Effector memory CD4-positive, alpha-beta T cell (primary cell): ENCODE data around the gene KSR2.

ENCODE experiments used
- DNase-seq, 3 donors: peaks; one replicate each; pipeline ENCODE4 v3.0.0-alpha.2; 2020
- H3K27ac ChIP-seq: 2 replicates; pipeline ENCODE4 v1.7.0; 2013; ENCODE audit warnings: mild to moderate bottlenecking, low read length, moderate library complexity; ENCODE audit not compliant: insufficient read depth, poor library complexity, severe bottlenecking
- H3K27me3 ChIP-seq: replicated peaks from 2 replicates; pipeline ENCODE4 v1.7.0; 2013; ENCODE audit warnings: mild to moderate bottlenecking, low read length; ENCODE audit not compliant: insufficient read depth, control insufficient read depth, poor library complexity, severe bottlenecking
- H3K36me3 ChIP-seq: 2 replicates; pipeline ENCODE4 v1.7.0; 2013; ENCODE audit warnings: mild to moderate bottlenecking, low read length, moderate library complexity; ENCODE audit not compliant: control insufficient read depth, insufficient read depth
- H3K4me1 ChIP-seq: 2 replicates; pipeline ENCODE4 v1.7.0; 2013; ENCODE audit warnings: low read length, mild to moderate bottlenecking; ENCODE audit not compliant: control insufficient read depth, insufficient read depth, poor library complexity, severe bottlenecking
- H3K4me3 ChIP-seq: 2 replicates; pipeline ENCODE4 v1.7.0; 2013; ENCODE audit warnings: low read length, low read depth, mild to moderate bottlenecking; ENCODE audit not compliant: insufficient read depth, poor library complexity, severe bottlenecking
- H3K9me3 ChIP-seq: 2 replicates; pipeline ENCODE4 v1.7.0; 2013; ENCODE audit warnings: mild to moderate bottlenecking, low read length, moderate library complexity; ENCODE audit not compliant: control insufficient read depth

KSR2 gene

GRCh38 chr12:117547209-117547608, 421.6 kb downstream of the KSR2 start:
- no peak overlapping the region for H3K4me3 ChIP-seq
- no peaks in the 10 kb centered on the region for H3K4me1 ChIP-seq
- no peak for DNase-seq
- no peaks in the 10 kb centered on the region for H3K27me3 ChIP-seq
- H3K27ac ChIP-seq: no peak overlapping the region
- no peaks in the 10 kb centered on the region for H3K9me3 ChIP-seq
- H3K36me3 ChIP-seq: no peaks in the 10 kb centered on the region

GRCh38 chr12:117545216-117545615, 423.6 kb downstream of the KSR2 start:
- no peaks in the 10 kb centered on the region for H3K4me1 ChIP-seq
- no peaks in the 10 kb centered on the region for H3K27me3 ChIP-seq
- H3K36me3 ChIP-seq: no peaks in the 10 kb centered on the region
- no peaks in the 10 kb centered on the region for H3K9me3 ChIP-seq
- DNase-seq: no peak
- H3K4me3 ChIP-seq: no peak overlapping the region
- no peak overlapping the region for H3K27ac ChIP-seq

- Histone ChIP-seq H3K9me3 (no peaks in the 10 kb centered on the region), H3K36me3 (no peaks in the 10 kb centered on the region), H3K27ac (no peak overlapping the region), H3K27me3 (no peaks in the 10 kb centered on the region), H3K4me1 (no peaks in the 10 kb centered on the region), H3K4me3 (no peak overlapping the region)
- no peak for DNase-seq
Measured at GRCh38 chr12:117540011-117540410, 428.8 kb downstream of the KSR2 start.

DNA sequence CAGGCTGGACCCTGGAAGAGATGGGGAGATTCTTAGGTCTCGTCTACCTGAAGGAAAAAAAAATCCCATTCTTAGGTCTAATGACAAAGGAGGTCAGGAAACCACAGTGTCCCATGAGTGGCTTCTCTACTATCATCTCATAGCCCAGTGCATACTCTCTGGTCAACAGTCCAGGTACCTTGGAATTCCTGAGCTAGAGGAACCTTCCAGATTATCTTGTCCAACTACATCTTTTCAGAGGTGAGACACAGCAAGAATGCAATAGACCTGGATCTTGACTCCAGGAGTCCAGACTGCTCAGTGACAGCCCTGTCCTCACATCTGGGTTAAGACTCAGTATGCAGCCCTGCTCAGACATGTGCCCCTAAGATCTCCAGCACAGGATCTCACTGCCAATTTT, 429.9 kb downstream of the KSR2 start:
- H3K27me3 ChIP-seq: no peaks in the 10 kb centered on the region
- H3K4me1 ChIP-seq: no peaks in the 10 kb centered on the region

DNA sequence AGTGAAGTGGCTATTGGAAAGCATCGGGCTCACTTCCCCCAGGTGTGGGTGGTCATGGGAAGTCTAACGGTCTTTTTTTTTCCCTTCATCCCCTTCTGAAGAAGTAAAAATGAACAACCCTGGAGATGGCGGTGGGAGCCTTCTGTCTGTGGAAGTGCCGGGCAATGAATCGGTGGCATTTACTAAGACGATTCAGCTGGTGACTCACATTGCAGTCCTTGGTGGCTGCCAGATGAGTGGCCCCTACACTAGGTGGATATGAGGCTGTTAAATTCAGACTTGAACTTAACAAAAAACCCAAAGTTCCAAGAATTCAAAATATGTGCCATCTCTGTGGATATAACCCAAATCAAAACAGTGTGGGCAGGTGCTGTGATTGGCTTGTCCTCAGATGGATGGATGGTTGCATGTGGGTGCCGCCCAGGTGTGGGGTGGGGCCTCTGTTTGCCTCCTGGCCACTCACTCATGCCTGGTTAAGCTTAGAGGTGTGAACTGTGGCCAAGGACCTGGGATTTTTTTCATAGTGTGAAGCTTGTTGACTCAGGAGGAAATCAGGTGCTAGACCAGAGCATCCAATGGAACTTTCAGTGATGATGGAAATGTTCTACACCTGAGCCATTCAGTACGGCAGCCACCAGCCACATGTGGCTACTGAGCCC, 430.6 kb downstream of the KSR2 start:
- no peak overlapping the region for H3K27ac ChIP-seq
- no peaks in the 10 kb centered on the region for H3K9me3 ChIP-seq
- H3K36me3 ChIP-seq: no peaks in the 10 kb centered on the region
- H3K4me1 ChIP-seq: no peaks in the 10 kb centered on the region
- H3K27me3 ChIP-seq: no peaks in the 10 kb centered on the region
- no peak overlapping the region for H3K4me3 ChIP-seq
- no peak for DNase-seq

More for the DNA sequence above, 429.9 kb downstream of the KSR2 start:
- Histone ChIP-seq H3K9me3 (no peaks in the 10 kb centered on the region), H3K27ac (no peak overlapping the region), H3K4me3 (no peak overlapping the region), H3K36me3 (no peaks in the 10 kb centered on the region)
- no peak for DNase-seq

DNA sequence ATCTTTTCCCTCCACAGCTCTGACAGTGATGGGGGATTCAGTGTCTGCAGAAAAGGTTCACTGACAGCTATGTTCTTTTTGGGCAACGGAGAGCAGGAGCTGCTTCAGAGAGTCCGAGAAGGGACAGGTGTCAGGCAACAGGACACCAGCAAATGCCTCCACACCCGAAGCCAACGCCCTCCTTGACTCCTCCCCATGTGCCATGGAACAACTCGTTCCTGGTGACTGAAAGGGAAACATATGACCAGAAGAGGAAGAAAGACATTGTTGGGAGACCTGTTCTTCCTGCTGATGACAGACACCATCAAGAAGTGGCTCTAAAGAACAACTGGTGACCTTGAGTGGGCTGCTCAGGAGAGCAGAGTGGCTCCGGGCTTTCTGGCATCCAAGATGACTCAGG, 435.1 kb downstream of the KSR2 start:
- Histone ChIP-seq H3K4me1 (no peaks in the 10 kb centered on the region), H3K27me3 (no peaks in the 10 kb centered on the region), H3K27ac (no peak overlapping the region), H3K36me3 (no peaks in the 10 kb centered on the region), H3K4me3 (no peak overlapping the region), H3K9me3 (no peaks in the 10 kb centered on the region)
- DNase-seq: no peak

DNA sequence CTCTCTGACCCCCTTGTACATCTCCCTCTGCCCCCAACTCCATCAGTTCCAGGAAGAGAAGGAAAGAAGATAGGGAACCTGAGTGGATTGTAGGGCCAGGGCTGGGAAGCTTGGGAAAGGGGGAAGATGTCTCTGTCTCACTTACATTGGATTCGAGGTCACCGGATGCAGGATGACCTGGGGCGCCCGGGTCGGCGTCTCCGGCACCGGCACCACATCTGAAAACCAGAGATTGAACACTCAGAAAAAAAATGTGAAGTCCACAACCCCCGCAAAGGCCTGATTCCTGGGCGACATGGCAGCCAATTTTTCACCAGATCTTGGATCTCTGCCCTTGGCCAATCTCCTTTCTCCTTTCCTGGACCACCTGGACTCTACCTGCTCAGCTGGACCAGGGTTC, 438.0 kb downstream of the KSR2 start:
- Histone ChIP-seq H3K9me3 (no peaks in the 10 kb centered on the region), H3K27me3 (no peaks in the 10 kb centered on the region), H3K27ac (no peak overlapping the region), H3K4me3 (no peak overlapping the region), H3K36me3 (no peaks in the 10 kb centered on the region), H3K4me1 (no peaks in the 10 kb centered on the region)
- no peak for DNase-seq

GRCh38 chr12:117528538-117528937, 440.3 kb downstream of the KSR2 start:
- Histone ChIP-seq H3K9me3 (no peaks in the 10 kb centered on the region), H3K36me3 (no peaks in the 10 kb centered on the region), H3K27ac (no peak overlapping the region), H3K27me3 (no peaks in the 10 kb centered on the region), H3K4me3 (no peak overlapping the region), H3K4me1 (no peaks in the 10 kb centered on the region)
- DNase-seq: no peak

- no peak overlapping the region for H3K27ac ChIP-seq
- no peaks in the 10 kb centered on the region for H3K36me3 ChIP-seq
- no peaks in the 10 kb centered on the region for H3K4me1 ChIP-seq
- H3K4me3 ChIP-seq: no peak overlapping the region
- no peaks in the 10 kb centered on the region for H3K9me3 ChIP-seq
- no peak for DNase-seq
- H3K27me3 ChIP-seq: no peaks in the 10 kb centered on the region
Measured at GRCh38 chr12:117527479-117527855, 441.3 kb downstream of the KSR2 start.

DNA sequence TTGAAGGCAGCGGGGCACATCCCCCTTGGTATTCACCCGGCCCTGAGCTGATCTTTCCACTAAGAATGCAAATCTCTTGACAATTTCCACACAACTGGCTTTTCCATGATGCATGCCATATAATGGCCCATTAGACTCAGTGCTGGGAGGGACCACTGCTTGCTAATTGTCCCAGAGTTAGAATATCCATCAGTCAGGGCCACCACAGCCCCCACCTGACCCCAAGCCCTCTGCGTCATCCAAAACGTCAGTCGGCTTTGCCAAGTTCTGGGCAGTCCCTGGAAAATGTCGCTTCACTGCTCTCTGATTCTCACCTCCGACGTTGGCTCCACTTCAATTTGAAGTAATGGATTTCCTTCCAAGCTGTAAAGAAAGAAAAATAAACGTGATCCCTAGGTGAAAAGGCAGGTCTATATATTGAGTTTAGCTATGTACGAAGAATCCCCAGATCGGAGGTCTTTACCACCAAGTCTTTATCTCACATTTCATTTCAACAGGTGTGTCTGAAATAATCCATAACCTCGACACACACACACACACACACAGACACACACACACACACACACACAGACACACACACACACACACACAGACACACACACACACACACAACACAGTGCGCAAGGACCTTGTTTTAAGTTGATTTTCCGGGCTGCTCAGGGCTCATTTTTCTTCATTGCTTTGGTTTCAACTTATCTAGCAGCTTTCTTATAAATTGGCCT, 441.9 kb downstream of the KSR2 start:
- no peak for DNase-seq
- Histone ChIP-seq H3K4me3 (no peak overlapping the region), H3K27me3 (no peaks in the 10 kb centered on the region), H3K9me3 (no peaks in the 10 kb centered on the region), H3K36me3 (no peaks in the 10 kb centered on the region), H3K27ac (no peak overlapping the region), H3K4me1 (no peaks in the 10 kb centered on the region)
